Psoas muscle (tissue), 8 donors: ENCODE data around the gene CDK14. TPM values are rescaled to one million over a fixed set of nuclear protein-coding genes. Genes with fewer than 3 reads are reported as not detected.

Experiments used
- ATAC-seq, 4 donors: fragments of 200-7000 bp; cut with Tn5 transposase; one replicate each; pipeline ENCODE4 v1.9.1; 2020; ENCODE audit warnings: moderate library complexity in 3 of 4, mild to moderate bottlenecking in 2 of 4
- DNase-seq, 2 donors: peaks; one replicate each; pipeline ENCODE4 v3.0.0-alpha.2; 2020
- H3K27ac ChIP-seq: fragments of 200-600 bp; one replicate; pipeline ENCODE4 v1.8.0; 2022
- H3K27me3 ChIP-seq, 3 donors: fragments of 200-600 bp in 1 of 3; one replicate each; pipeline versions ENCODE4 v1.6.1 to v1.8.0; 2013 to 2022; ENCODE audit warnings: low read length in 2 of 3, mild to moderate bottlenecking in 2 of 3, moderate library complexity in 1 of 3; ENCODE audit not compliant: insufficient read depth in 3 of 3
- H3K36me3 ChIP-seq, 2 donors: fragments of 200-600 bp in 1 of 2; one replicate each; pipeline versions ENCODE4 v1.6.1 to v1.8.0; 2013 to 2022; ENCODE audit warnings: low read depth in 1 of 2, mild to moderate bottlenecking in 1 of 2, moderate library complexity in 1 of 2; ENCODE audit not compliant: insufficient read depth in 1 of 2
- H3K4me1 ChIP-seq: fragments of 200-600 bp; one replicate; pipeline ENCODE4 v1.8.0; 2022
- H3K4me3 ChIP-seq: fragments of 200-600 bp; one replicate; pipeline ENCODE4 v1.8.0; 2022; ENCODE audit warnings: mild to moderate bottlenecking
- H3K9me3 ChIP-seq: fragments of 200-600 bp; one replicate; pipeline ENCODE4 v1.8.0; 2022
- CTCF ChIP-seq: fragments of 200-600 bp; IDR thresholded peaks from one replicate; pipeline ENCODE4 v1.8.0; 2022; ENCODE audit warnings: antibody characterized with exemption
- WGBS, 3 donors: extraction: QIAGEN DNeasy Blood & Tissue Kit; methylation state at CpG; one replicate each; pipeline versions ENCODE4 v1.1.6 to v1.1.7; 2013; 5-methylcytosine and 5-hydroxymethylcytosine counted together
- intact Hi-C, 2 donors: fragments of 100-400 bp; cut with DNase I; formaldehyde crosslinking; loops; one replicate each; pipeline versions ENCODE4 v1.11.0 to v1.14.2; 2022
- polyA plus RNA-seq, 3 donors: library from polyadenylated mRNA; stranded (reverse); fragments of 200-250 nt; gene quantifications; one replicate each; pipeline ENCODE4 v1.2.3, GENCODE V29; 2013
- total RNA-seq, 4 donors: library from RNA; stranded (reverse); fragmentation: NEBNext Ultra II Directional in 2 of 4; extraction: Animal tissue kit (Norgen Biotek cat#: 25700) in 2 of 4; gene quantifications; one replicate each; pipeline versions ENCODE4 v1.2.1 to v1.2.4, GENCODE V29; 2021 to 2023
- donor health status: healthy with polysubstance abuse.
- donor health status: DM: no; HTN: no; CAD: no; lungs with moderate emphysema.
- donor health status: Bipolar disorder and iron deficiency.
- donor health status: healthy.
- donor health status: DM: yes; HTN: yes; CAD: no.
- donor health status: DM: no; HTN: no; CAD: no.
- donor health status: DM: no; HTN: no; CAD: no.
- donor health status: DM: yes; HTN: yes; CAD: no.

The CDK14 gene
- total and polyA plus RNA-seq, 7 donors = 1.7 to 16.6 (median 10.6) TPM

- no peak for DNase-seq
- no peaks in the 10 kb centered on the region for H3K4me1 ChIP-seq
- intact Hi-C loops = no loop called here
- H3K4me3 ChIP-seq = no peak overlapping the region
- TF ChIP-seq CTCF = no peak
- no peak overlapping the region for H3K27ac ChIP-seq
- H3K9me3 ChIP-seq = no peaks in the 10 kb centered on the region
- no peak for ATAC-seq
- 67 to 78% (median 69%) methylated on average over 3 of the region's 3 CpGs for WGBS, 3 donors
- no peaks in the 10 kb centered on the region for H3K27me3 ChIP-seq
- H3K36me3 ChIP-seq = no peaks in the 10 kb centered on the region
Observed at GRCh38 chr7:90574146-90574819, 21.8 kb upstream of the CDK14 start.

- Histone ChIP-seq H3K4me1 (no peaks in the 10 kb centered on the region), H3K27me3 (no peaks in the 10 kb centered on the region), H3K27ac (no peak overlapping the region), H3K36me3 (no peaks in the 10 kb centered on the region), H3K9me3 (no peaks in the 10 kb centered on the region), H3K4me3 (no peak overlapping the region)
- WGBS, 3 donors = 90 to 100% (median 95%) methylated on average over 1 of the region's 1 CpG
- no peak for ATAC-seq
- DNase-seq = no peak
- TF ChIP-seq CTCF = no peak
- intact Hi-C loops = no loop called here
Observed at GRCh38 chr7:90574820-90575187, 21.3 kb upstream of the CDK14 start.

DNA sequence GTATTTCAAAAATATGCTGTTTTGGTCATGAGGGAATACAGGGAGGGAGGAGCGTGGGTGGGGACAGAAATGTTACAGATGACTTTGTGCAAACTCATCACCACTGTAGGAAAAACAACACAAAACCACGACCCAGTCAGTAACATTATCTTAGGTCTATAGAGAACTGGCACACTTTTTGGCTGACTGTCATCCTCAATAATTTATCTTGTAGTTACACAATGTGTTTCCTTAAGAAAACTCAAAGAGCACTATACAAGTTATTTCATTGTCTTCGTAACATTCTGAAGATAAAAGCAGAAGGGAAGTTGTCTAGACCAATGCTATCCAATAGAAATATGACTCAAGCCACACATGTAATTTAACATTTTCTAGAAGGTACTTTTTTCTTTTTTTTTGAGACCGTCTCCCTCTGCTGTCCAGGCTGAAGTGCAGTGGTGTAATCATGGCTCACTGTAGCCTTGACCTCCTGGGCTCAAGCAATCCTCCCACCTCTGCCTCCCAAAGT is 16.9 kb upstream of the CDK14 start:
- no peaks in the 10 kb centered on the region for H3K27me3 ChIP-seq
- ATAC-seq = no peak
- 64 to 70% (median 67%) methylated on average over 4 of the region's 4 CpGs for WGBS, 3 donors

DNA sequence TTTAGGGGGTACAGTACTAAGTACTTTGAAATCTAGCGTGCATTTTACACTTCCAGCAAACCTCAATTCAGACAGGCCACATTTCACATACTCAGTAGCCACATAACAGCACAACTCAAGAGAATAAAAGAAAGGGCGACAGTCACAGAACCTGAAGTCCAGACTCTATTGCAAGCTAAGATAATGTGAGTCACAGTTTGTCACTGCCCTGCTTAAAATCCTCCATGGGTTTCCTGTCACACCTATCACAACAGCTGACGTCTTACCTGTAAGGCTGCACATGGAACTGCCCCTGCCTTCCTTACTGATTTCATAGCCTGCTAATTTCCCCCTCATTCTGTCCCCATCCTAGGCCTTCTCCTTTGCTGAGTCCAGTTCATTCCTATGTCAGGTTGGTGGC is 16.1 kb upstream of the CDK14 start:
- no peaks in the 10 kb centered on the region for H3K9me3 ChIP-seq
- no peak overlapping the region for H3K4me3 ChIP-seq
- no peak for TF ChIP-seq CTCF
- H3K36me3 ChIP-seq = no peaks in the 10 kb centered on the region
- no peaks in the 10 kb centered on the region for H3K4me1 ChIP-seq
- H3K27me3 ChIP-seq = no peaks in the 10 kb centered on the region
- WGBS, 3 donors = 92 to 98% (median 96%) methylated on average over 3 of the region's 3 CpGs
- intact Hi-C loops = no loop called here
- DNase-seq (no peak), ATAC-seq (no peak)
- no peak overlapping the region for H3K27ac ChIP-seq

More for the DNA sequence above, 16.9 kb upstream of the CDK14 start:
- intact Hi-C loops = no loop called here
- H3K36me3 ChIP-seq = no peaks in the 10 kb centered on the region
- H3K4me3 ChIP-seq = no peak overlapping the region
- H3K4me1 ChIP-seq = no peaks in the 10 kb centered on the region
- no peak for DNase-seq
- no peak for TF ChIP-seq CTCF
- no peaks in the 10 kb centered on the region for H3K9me3 ChIP-seq
- H3K27ac ChIP-seq = no peak overlapping the region

GRCh38 chr7:90582164-90582563 is 14.0 kb upstream of the CDK14 start:
- no peak overlapping the region for H3K27ac ChIP-seq
- no peaks in the 10 kb centered on the region for H3K9me3 ChIP-seq
- H3K4me3 ChIP-seq = no peak overlapping the region
- H3K4me1 ChIP-seq = no peaks in the 10 kb centered on the region
- no peak for DNase-seq
- intact Hi-C loops = no loop called here
- no peak for ATAC-seq
- H3K36me3 ChIP-seq = no peaks in the 10 kb centered on the region
- no peaks in the 10 kb centered on the region for H3K27me3 ChIP-seq
- TF ChIP-seq CTCF = no peak
- 84 to 89% (median 84%) methylated on average over 2 of the region's 2 CpGs for whole genome bisulfite sequencing, 3 donors
